ELF-1 (cell line): ENCODE results near the gene RNF133.

ENCODE experiments used
- DNase-seq: peaks from one replicate; pipeline ENCODE4 v3.0.0-alpha.2; 2016; ENCODE audit warnings: low read depth, low spot score

RNF133 gene, protein sequence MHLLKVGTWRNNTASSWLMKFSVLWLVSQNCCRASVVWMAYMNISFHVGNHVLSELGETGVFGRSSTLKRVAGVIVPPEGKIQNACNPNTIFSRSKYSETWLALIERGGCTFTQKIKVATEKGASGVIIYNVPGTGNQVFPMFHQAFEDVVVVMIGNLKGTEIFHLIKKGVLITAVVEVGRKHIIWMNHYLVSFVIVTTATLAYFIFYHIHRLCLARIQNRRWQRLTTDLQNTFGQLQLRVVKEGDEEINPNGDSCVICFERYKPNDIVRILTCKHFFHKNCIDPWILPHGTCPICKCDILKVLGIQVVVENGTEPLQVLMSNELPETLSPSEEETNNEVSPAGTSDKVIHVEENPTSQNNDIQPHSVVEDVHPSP

DNA sequence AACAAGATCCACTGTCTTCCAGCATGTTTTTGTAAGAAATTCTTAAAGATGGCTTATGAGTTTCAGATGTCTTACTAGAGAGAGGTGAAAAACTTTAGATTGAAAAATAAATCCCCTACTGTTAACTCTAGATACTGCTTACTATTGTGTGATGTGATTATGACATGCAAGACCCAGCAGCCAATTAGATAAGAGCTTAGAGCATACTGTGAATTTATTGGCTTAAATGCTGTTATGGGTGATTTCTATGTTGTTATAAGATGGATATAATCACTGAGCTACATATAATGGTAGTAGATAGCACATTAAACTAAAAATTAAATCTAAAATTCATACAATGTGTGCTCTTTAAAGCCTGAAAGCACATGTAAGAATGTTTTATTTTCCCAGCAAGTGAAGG lies at the start of gene RNF133:
RNF133 (minus strand) TSS at position 101 of the 400 bp plus-strand sequence. CDS start 199 bp downstream, outside the sequence.
- no peak for DNase-seq

DNA sequence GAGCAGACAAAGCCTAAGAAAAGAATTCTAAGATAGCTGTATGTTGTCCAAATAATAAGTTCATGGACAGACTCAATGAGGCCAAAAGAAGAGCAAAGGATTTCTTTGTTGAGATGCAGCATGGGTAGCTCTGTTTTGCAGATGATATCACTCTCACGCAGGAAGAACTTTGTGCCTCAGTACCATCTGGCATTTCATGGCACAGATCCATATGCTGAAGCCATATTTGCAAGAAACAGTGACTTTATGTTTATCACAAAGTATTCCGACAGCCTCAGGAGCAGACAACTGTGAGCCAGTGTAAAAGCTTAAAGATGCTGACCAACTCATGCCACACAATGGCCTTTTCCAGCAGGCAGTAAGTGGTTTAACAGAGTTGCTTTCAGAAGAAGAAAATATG lies 49.3 kb upstream of the RNF133 start:
- no peak for DNase-seq

- DNase-seq: no peak
Observed at GRCh38 chr7:122746948-122747347, 48.0 kb upstream of the RNF133 start.

DNA sequence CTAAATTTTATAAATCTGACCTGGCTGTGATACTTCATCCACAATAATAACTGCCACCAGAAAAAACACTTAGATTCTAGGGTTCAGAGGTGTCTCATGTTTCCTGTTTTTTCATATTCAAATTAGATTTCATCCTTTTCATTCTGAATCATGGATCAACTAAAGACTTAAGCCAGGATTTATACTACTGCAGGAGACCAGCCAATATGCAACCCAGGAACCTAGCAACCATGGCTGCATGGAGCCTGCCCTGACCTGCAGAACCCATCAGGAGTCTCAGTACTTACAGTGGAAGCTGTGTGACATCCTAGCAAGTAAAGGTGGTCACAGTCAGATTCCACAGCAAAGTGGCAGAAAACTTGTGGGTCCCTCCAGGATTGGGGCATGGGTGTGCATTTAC lies 44.3 kb upstream of the RNF133 start:
- no peak for DNase-seq

DNA sequence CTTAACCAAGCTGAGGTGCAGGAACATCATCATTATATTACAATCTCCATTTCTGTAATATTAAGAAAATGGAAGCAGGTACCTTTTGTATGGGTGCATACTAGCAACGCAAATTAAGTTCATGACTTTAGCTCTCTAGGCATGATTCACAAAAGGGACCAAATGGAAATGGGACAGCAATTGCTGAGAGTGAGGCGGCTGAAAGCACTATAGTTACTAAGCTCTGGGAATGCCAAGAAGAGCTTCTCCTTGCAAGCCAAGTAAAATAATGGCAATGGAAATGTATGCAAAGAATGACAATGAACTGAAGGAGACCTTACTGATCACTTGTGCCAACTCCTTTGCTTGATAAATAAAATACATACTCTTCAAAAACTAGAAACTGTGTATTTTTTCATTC lies 40.0 kb upstream of the RNF133 start:
- no peak for DNase-seq

- DNase-seq: no peak
Observed at GRCh38 chr7:122736183-122736582, 37.3 kb upstream of the RNF133 start.

DNA sequence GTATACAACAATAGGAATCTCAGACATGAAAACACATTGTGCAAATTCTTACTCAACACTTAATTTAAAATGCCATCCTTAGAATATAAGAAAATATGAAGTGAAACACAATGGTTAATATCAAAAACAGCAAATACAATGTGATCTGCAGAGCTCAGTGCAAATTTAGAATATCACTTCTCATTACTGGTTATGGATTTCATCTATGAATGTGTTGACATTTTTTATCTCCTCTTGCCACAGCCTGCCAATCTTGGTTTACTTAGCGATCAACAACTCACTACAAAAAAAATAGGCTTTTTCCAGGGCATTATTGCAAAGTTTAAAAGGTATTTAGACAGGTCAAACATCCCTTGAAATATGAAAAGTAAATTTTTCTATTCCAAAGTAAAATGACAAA lies 28.8 kb upstream of the RNF133 start:
- DNase-seq: no peak

- DNase-seq: no peak
Observed at GRCh38 chr7:122727354-122727753, 28.4 kb upstream of the RNF133 start.

- no peak for DNase-seq
Observed at GRCh38 chr7:122726881-122727280, 28.0 kb upstream of the RNF133 start.

GRCh38 chr7:122724366-122724765 lies 25.4 kb upstream of the RNF133 start:
- DNase-seq: no peak

DNA sequence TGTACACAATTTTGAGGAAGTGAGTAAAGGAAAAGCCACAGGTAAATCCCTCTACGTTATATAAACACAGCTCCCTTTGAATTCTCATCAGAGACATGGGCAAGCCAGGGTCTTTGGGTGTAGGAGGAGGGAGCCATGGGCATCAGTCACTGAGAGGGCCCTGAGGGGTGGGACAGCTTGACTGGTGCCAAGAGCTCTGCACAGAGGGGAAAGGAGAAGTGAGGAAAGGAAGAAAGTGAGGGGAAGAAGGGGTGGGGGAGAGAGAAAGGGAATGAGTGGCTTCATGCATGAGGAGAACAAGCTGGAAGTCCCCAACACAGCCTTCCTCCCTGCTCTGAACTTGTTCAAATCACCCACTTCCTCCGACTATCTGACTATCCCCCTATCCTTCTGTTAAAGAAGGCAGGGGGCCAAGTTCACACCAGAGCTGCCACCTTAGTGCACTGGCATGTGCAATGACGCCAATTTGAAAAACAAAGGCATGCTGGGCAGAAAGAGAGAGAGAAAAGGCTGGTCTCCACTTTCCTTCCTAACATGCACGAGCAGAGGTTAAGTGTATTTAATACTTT lies 20.2 kb upstream of the RNF133 start:
- DNase-seq: no peak

GRCh38 chr7:122717356-122718089 lies 18.6 kb upstream of the RNF133 start:
- DNase-seq: no peak

DNA sequence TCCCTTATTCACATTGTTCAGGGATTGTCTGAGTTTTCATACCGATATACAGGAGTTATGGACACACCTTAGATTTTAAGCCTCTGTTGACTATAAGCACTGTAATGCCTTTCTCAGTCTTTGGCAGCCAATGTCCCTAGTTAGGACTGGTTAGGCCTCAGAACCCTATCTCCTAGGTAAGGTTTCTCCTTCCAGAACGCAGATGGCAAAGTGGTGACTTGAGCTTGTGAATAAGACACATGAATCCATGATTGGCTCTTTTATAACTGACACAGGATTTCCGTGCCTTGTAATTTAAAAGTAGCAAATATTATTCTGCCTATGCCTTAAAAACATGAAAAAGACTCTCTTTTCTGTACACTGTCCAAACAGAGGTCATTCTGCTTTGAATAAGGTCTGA lies 16.3 kb upstream of the RNF133 start:
- no peak for DNase-seq

GRCh38 chr7:122710916-122711315 lies 12.0 kb upstream of the RNF133 start:
- no peak for DNase-seq

DNA sequence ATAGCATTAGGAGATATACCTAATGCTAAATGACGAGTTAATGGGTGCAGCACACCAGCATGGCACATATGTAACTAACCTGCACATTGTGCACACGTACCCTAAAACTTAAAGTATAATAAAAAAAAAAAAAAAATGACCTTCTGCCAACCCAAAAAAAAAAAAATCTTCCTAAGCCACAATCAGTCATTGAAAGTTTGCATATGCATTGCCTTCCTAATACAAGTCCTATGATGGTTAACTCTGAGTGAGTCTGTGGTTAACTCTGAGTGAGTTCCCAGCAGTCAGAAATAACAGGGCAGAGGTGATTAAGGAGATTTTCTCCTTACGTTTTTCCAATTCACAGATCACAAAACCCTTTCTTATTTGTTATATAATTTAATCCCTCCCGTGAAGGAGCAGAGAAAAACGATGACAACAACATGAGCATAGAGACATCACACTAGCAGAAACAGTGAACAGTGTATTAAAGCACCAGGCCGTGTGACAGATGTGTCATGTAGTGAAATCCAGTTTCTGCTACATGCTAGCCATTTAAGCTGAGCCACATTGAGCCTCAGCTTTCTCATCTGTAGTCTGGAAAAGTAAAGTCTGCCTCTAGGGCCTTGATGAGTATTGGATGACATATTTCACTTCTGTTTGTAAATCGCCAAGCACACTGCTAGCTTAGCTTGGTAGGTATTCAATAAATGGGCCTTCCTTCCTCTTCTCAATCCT lies 11.2 kb upstream of the RNF133 start:
- no peak for DNase-seq

DNA sequence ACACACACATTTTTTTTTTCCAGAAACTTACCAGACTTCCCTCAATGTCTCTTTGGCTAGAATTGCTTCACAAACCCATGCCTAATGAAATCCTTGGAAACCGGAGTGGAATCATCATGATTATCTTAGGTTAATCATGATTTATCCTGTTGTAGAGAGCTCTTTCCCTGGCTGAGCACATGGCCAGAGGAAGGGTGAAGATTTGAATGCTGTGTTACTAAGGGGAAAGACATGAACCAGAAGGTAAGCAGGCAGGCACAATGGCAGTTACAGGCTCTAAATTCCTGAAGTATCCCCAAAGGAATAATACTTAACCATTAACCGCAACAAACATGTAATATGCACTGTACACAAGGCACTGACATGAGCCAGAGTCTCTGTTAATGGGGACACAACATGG lies 7.9 kb upstream of the RNF133 start:
- no peak for DNase-seq

- DNase-seq: no peak
Observed at GRCh38 chr7:122702872-122703510, 4.1 kb upstream of the RNF133 start, which contains the start of gene RNF148. RNF148 (minus strand) TSS chr7:122702922; CDS start chr7:122702750, 172 bp downstream.

- no peak for DNase-seq
Observed at GRCh38 chr7:122695816-122696215, 3.1 kb downstream of the RNF133 start.

GRCh38 chr7:122694697-122695096 lies 4.2 kb downstream of the RNF133 start:
- DNase-seq: no peak

DNA sequence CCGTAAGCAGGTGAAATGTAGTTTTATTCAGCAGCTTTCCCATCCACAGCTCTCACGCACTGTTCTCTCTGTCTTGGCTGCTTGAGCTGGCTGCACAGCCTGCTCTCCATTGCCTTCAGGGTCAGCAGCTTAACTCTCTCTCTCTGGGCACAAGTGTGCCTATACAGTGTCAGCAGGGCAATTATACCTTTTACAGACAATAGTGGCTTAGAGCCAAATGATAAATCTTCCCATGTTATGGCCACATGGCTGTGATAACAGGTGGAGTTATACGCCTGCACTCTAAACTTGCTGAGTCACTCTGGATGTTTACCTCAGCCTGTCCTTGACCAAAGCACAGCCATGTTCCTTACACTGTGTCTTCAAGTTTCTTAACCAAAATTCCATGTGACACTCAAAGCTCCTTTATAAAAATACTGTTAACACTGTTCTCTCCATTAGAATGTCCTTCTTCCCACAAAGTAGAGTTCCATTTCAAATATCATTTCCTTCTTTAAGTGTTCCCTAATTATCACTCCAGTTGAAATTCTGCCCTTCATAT lies 6.1 kb downstream of the RNF133 start:
- DNase-seq: no peak

- DNase-seq: no peak
Observed at GRCh38 chr7:122691569-122692235, 7.2 kb downstream of the RNF133 start.
